ENCODE data around the gene TNFRSF11A.

The TNFRSF11A gene

GRCh38 chr18:62418258-62418657 is 93.1 kb downstream of the TNFRSF11A start:
- H3K4me1 ChIP-seq (ENCODE audit: insufficient read depth, low read length): no peaks in the 10 kb centered on the region
- H3K36me3 ChIP-seq (ENCODE audit: insufficient read depth, low read length): no peaks in the 10 kb centered on the region
- H3K9ac ChIP-seq (ENCODE audit: low read depth, low read length): no peak overlapping the region
- H3K9me3 ChIP-seq (ENCODE audit: control insufficient read depth, insufficient read depth, low read length): no peaks in the 10 kb centered on the region

GRCh38 chr18:62420151-62420512 is 95.0 kb downstream of the TNFRSF11A start:
- Histone ChIP-seq H3K9me3 (ENCODE audit: control insufficient read depth, insufficient read depth, low read length) (no peaks in the 10 kb centered on the region), H3K4me1 (ENCODE audit: insufficient read depth, low read length) (no peaks in the 10 kb centered on the region), H3K36me3 (ENCODE audit: insufficient read depth, low read length) (no peaks in the 10 kb centered on the region), H3K9ac (ENCODE audit: low read depth, low read length) (no peak overlapping the region)

GRCh38 chr18:62420513-62421209 is 95.6 kb downstream of the TNFRSF11A start:
- no peaks in the 10 kb centered on the region for H3K36me3 ChIP-seq (ENCODE audit: insufficient read depth, low read length)
- no peak overlapping the region for H3K9ac ChIP-seq (ENCODE audit: low read depth, low read length)
- H3K9me3 ChIP-seq (ENCODE audit: control insufficient read depth, insufficient read depth, low read length): no peaks in the 10 kb centered on the region
- H3K4me1 ChIP-seq (ENCODE audit: insufficient read depth, low read length): no peaks in the 10 kb centered on the region

- Histone ChIP-seq H3K4me1 (ENCODE audit: insufficient read depth, low read length) (no peaks in the 10 kb centered on the region), H3K9me3 (ENCODE audit: control insufficient read depth, insufficient read depth, low read length) (no peaks in the 10 kb centered on the region), H3K9ac (ENCODE audit: low read depth, low read length) (peak overlapping the region; percentile 59), H3K36me3 (ENCODE audit: insufficient read depth, low read length) (no peaks in the 10 kb centered on the region)
These were observed 100.5 kb downstream of the TNFRSF11A start for GRCh38 chr18:62425465-62426190.

- Histone ChIP-seq H3K9me3 (ENCODE audit: control insufficient read depth, insufficient read depth, low read length) (no peaks in the 10 kb centered on the region), H3K9ac (ENCODE audit: low read depth, low read length) (no peak overlapping the region), H3K36me3 (ENCODE audit: insufficient read depth, low read length) (no peaks in the 10 kb centered on the region), H3K4me1 (ENCODE audit: insufficient read depth, low read length) (no peaks in the 10 kb centered on the region)
These were observed 101.0 kb downstream of the TNFRSF11A start for GRCh38 chr18:62426191-62426488.

- Histone ChIP-seq H3K9me3 (ENCODE audit: control insufficient read depth, insufficient read depth, low read length) (no peaks in the 10 kb centered on the region), H3K9ac (ENCODE audit: low read depth, low read length) (no peak overlapping the region), H3K4me1 (ENCODE audit: insufficient read depth, low read length) (no peaks in the 10 kb centered on the region), H3K36me3 (ENCODE audit: insufficient read depth, low read length) (no peaks in the 10 kb centered on the region)
These were observed 107.1 kb downstream of the TNFRSF11A start for GRCh38 chr18:62432176-62432575.

GRCh38 chr18:62434798-62435197 is 109.7 kb downstream of the TNFRSF11A start:
- H3K9ac ChIP-seq (ENCODE audit: low read depth, low read length): no peak overlapping the region
- H3K9me3 ChIP-seq (ENCODE audit: control insufficient read depth, insufficient read depth, low read length): no peaks in the 10 kb centered on the region
- H3K36me3 ChIP-seq (ENCODE audit: insufficient read depth, low read length): no peaks in the 10 kb centered on the region
- H3K4me1 ChIP-seq (ENCODE audit: insufficient read depth, low read length): peaks cover 10% of the 10 kb centered on the region

- Histone ChIP-seq H3K4me1 (ENCODE audit: insufficient read depth, low read length) (peaks cover 10% of the 10 kb centered on the region), H3K9ac (ENCODE audit: low read depth, low read length) (no peak overlapping the region), H3K9me3 (ENCODE audit: control insufficient read depth, insufficient read depth, low read length) (no peaks in the 10 kb centered on the region), H3K36me3 (ENCODE audit: insufficient read depth, low read length) (no peaks in the 10 kb centered on the region)
These were observed 110.4 kb downstream of the TNFRSF11A start for GRCh38 chr18:62435435-62436031.

GRCh38 chr18:62436636-62437234 is 111.6 kb downstream of the TNFRSF11A start:
- no peaks in the 10 kb centered on the region for H3K36me3 ChIP-seq (ENCODE audit: insufficient read depth, low read length)
- no peaks in the 10 kb centered on the region for H3K9me3 ChIP-seq (ENCODE audit: control insufficient read depth, insufficient read depth, low read length)
- H3K9ac ChIP-seq (ENCODE audit: low read depth, low read length): no peak overlapping the region
- H3K4me1 ChIP-seq (ENCODE audit: insufficient read depth, low read length): peaks cover 10% of the 10 kb centered on the region

GRCh38 chr18:62437235-62438017 is 112.3 kb downstream of the TNFRSF11A start:
- Histone ChIP-seq H3K4me1 (ENCODE audit: insufficient read depth, low read length) (peaks cover 10% of the 10 kb centered on the region), H3K9me3 (ENCODE audit: control insufficient read depth, insufficient read depth, low read length) (no peaks in the 10 kb centered on the region), H3K9ac (ENCODE audit: low read depth, low read length) (no peak overlapping the region)

GRCh38 chr18:62438018-62438329 is 112.9 kb downstream of the TNFRSF11A start:
- Histone ChIP-seq H3K4me1 (ENCODE audit: insufficient read depth, low read length) (peaks cover 10% of the 10 kb centered on the region), H3K9ac (ENCODE audit: low read depth, low read length) (no peak overlapping the region), H3K9me3 (ENCODE audit: control insufficient read depth, insufficient read depth, low read length) (no peaks in the 10 kb centered on the region), H3K36me3 (ENCODE audit: insufficient read depth, low read length) (no peaks in the 10 kb centered on the region)

More at GRCh38 chr18:62437235-62438017, 112.3 kb downstream of the TNFRSF11A start:
- no peaks in the 10 kb centered on the region for H3K36me3 ChIP-seq (ENCODE audit: insufficient read depth, low read length)

GRCh38 chr18:62438402-62438801 is 113.3 kb downstream of the TNFRSF11A start:
- no peak overlapping the region for H3K9ac ChIP-seq (ENCODE audit: low read depth, low read length)
- no peaks in the 10 kb centered on the region for H3K9me3 ChIP-seq (ENCODE audit: control insufficient read depth, insufficient read depth, low read length)
- peaks cover 10% of the 10 kb centered on the region for H3K4me1 ChIP-seq (ENCODE audit: insufficient read depth, low read length)
- H3K36me3 ChIP-seq (ENCODE audit: insufficient read depth, low read length): no peaks in the 10 kb centered on the region

- Histone ChIP-seq H3K9ac (ENCODE audit: low read depth, low read length) (no peak overlapping the region), H3K9me3 (ENCODE audit: control insufficient read depth, insufficient read depth, low read length) (no peaks in the 10 kb centered on the region), H3K4me1 (ENCODE audit: insufficient read depth, low read length) (peaks cover 10% of the 10 kb centered on the region), H3K36me3 (ENCODE audit: insufficient read depth, low read length) (no peaks in the 10 kb centered on the region)
These were observed 113.8 kb downstream of the TNFRSF11A start for GRCh38 chr18:62438866-62439265.
